Neural cell (in vitro differentiated cells): ENCODE data around the gene MAEA. TPM values are rescaled to one million over a fixed set of nuclear protein-coding genes. Genes with fewer than 3 reads are reported as not detected.

ENCODE experiments used
- H2AFZ ChIP-seq: fragments of 200-600, 300-800 bp; sonication (generic), shearing (Covaris generic); 2 replicates; pipeline ENCODE4 v1.6.0; 2014; ENCODE audit warnings: low read depth, mild to moderate bottlenecking, antibody characterized with exemption, low read length, moderate library complexity
- H3F3A ChIP-seq: fragments of 200-600 bp; shearing (Covaris generic); 2 replicates; pipeline ENCODE4 v1.6.1; 2016; ENCODE audit warnings: mild to moderate bottlenecking, moderate library complexity, mixed read lengths, antibody characterized with exemption, low read length; ENCODE audit not compliant: insufficient read depth, poor library complexity, severe bottlenecking
- H3K27ac ChIP-seq: fragments of 200-600, 300-800 bp; sonication (generic), shearing (Covaris generic); 2 replicates; pipeline ENCODE4 v1.5.1; 2014; ENCODE audit warnings: mild to moderate bottlenecking, low read length, moderate library complexity
- H3K27me3 ChIP-seq: fragments of 300-800, 200-600 bp; sonication (generic), shearing (Covaris generic); 2 replicates; pipeline ENCODE4 v1.6.0; 2014; ENCODE audit warnings: mild to moderate bottlenecking, low read depth, low read length, moderate library complexity; ENCODE audit not compliant: insufficient read depth
- H3K36me3 ChIP-seq: fragments of 300-800, 200-600 bp; sonication (generic), shearing (Covaris generic); 2 replicates; pipeline ENCODE4 v1.5.1; 2014; ENCODE audit warnings: mild to moderate bottlenecking, antibody characterized with exemption, low read length, moderate library complexity; ENCODE audit not compliant: insufficient read depth
- H3K4me2 ChIP-seq: fragments of 300-800, 200-600 bp; sonication (generic), shearing (Covaris generic); 2 replicates; pipeline ENCODE4 v1.6.0; 2014; ENCODE audit warnings: mild to moderate bottlenecking, low read length
- H3K4me3 ChIP-seq: fragments of 300-800, 200-600 bp; sonication (generic), shearing (Covaris generic); 2 replicates; pipeline ENCODE4 v1.5.1; 2014; ENCODE audit warnings: mild to moderate bottlenecking, low read length, moderate library complexity
- H3K79me2 ChIP-seq: fragments of 200-600 bp; shearing (Covaris generic); replicated peaks from 2 replicates; pipeline ENCODE4 v1.6.0; 2014; ENCODE audit warnings: mild to moderate bottlenecking, low read length, moderate library complexity; ENCODE audit not compliant: insufficient read depth
- H3K9ac ChIP-seq: fragments of 300-800, 200-600 bp; sonication (generic), shearing (Covaris generic); 2 replicates; pipeline ENCODE4 v1.6.1; 2016; ENCODE audit warnings: mild to moderate bottlenecking, low read length, mixed read lengths
- H3K9me2 ChIP-seq: fragments of 200-600 bp; shearing (Covaris generic); 2 replicates; pipeline ENCODE4 v1.6.1; 2016; ENCODE audit warnings: mild to moderate bottlenecking, low read length, mixed read lengths; ENCODE audit not compliant: insufficient read depth
- H3K9me3 ChIP-seq: fragments of 200-600, 300-800 bp; sonication (generic), shearing (Covaris generic); 2 replicates; pipeline ENCODE4 v1.6.1; 2016; ENCODE audit warnings: mild to moderate bottlenecking, mixed run types, low read length, moderate library complexity, mixed read lengths
- H4K20me1 ChIP-seq: fragments of 200-600 bp; shearing (Covaris generic); 2 replicates; pipeline ENCODE4 v1.6.1; 2016; ENCODE audit warnings: mild to moderate bottlenecking, mixed run types; ENCODE audit not compliant: insufficient read depth
- EP300 ChIP-seq: fragments of 450-650 bp; conservative IDR thresholded peaks from 2 replicates; pipeline ENCODE4 v1.6.1; 2014; ENCODE audit warnings: antibody characterized with exemption, mild to moderate bottlenecking, moderate library complexity; ENCODE audit not compliant: poor library complexity, severe bottlenecking
- EZH2 ChIP-seq: fragments of 200-600, 300-800 bp; shearing (Covaris generic), sonication (generic); IDR thresholded peaks from 2 replicates; pipeline ENCODE4 v1.6.1; 2014; ENCODE audit warnings: antibody characterized with exemption, low read length, borderline replicate concordance, mild to moderate bottlenecking; ENCODE audit not compliant: insufficient read depth, poor library complexity, severe bottlenecking
- MXI1 ChIP-seq: fragments of 450-650 bp; conservative IDR thresholded peaks from 2 replicates; pipeline ENCODE4 v1.6.1; 2014; ENCODE audit warnings: antibody characterized with exemption, mild to moderate bottlenecking; ENCODE audit not compliant: poor library complexity, severe bottlenecking
- POLR2AphosphoS5 ChIP-seq: IDR thresholded peaks from 2 replicates; pipeline ENCODE4 v1.6.1; 2012
- RAD21 ChIP-seq: fragments of 450-650 bp; conservative IDR thresholded peaks from 2 replicates; pipeline ENCODE4 v1.6.1; 2014; ENCODE audit warnings: antibody characterized with exemption, mild to moderate bottlenecking, moderate library complexity
- SMC3 ChIP-seq: fragments of 450-650 bp; conservative IDR thresholded peaks from 2 replicates; pipeline ENCODE4 v1.6.1; 2014; ENCODE audit warnings: antibody characterized with exemption, mild to moderate bottlenecking, moderate library complexity; ENCODE audit not compliant: poor library complexity
- TAF1 ChIP-seq: IDR thresholded peaks from 2 replicates; pipeline ENCODE4 v1.6.1; 2012; ENCODE audit warnings: low read depth
- polyA plus RNA-seq: library from polyadenylated mRNA; depleted of rRNA; stranded (reverse); fragments of >200 nt; gene quantifications from 2 replicates; pipeline ENCODE4 v1.2.3, GENCODE V29; 2014
- TF ChIP-seq, protein P1 (sequence below): fragments of 450-650 bp; IDR thresholded peaks from 2 replicates; pipeline ENCODE4 v1.5.1; 2014; ENCODE audit warnings: antibody characterized with exemption, mild to moderate bottlenecking, moderate library complexity; ENCODE audit not compliant: poor library complexity, severe bottlenecking
- TF ChIP-seq, protein P2 (sequence below): IDR thresholded peaks from 2 replicates; pipeline ENCODE4 v1.6.1; 2012; ENCODE audit warnings: borderline replicate concordance

MAEA gene
- polyA plus RNA-seq, 1 donor from 2014 or later: 106 TPM

DNA sequence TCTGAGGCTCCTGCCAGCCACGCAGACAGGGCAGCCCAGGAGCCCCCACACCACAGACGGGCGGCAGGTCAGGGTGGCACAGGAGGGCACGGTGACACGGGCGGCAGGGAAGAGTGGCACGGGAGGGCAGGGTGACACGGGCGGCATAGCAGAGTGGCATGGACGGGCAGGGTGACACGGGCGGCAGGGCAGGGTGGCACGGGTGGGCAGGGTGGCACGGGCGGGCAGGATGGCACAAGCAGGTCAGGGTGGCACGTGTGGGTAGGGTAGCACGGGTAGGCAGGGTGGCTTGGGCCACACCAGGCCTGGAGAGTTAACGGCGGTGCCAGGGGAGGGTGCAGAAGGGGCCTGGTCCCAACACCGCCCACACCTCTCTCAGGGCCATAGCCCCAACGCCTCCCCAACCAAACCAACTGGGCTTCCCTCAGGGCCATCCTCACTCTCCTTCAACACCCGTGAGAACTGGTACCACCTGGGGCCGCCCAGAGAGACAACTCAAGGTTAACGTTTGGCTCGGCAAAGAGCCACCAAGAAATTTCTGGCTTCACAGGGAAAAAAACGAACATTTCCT is 44.1 kb upstream of the MAEA start:
- Histone ChIP-seq H3K79me2 (peaks cover 67% of the 10 kb centered on the region), H2AFZ (no peak overlapping the region), H3K27ac (no peak overlapping the region), H3K9me2 (no peaks in the 10 kb centered on the region), H3K27me3 (no peaks in the 10 kb centered on the region), H3K36me3 (no peaks in the 10 kb centered on the region), H3K4me2 (no peak overlapping the region), H3K9me3 (no peaks in the 10 kb centered on the region), H3K4me3 (peak overlapping the region; percentile 96), H3K9ac (no peak overlapping the region), H4K20me1 (peaks cover 29% of the 10 kb centered on the region), H3F3A (peaks cover 7% of the 10 kb centered on the region)
- TF ChIP-seq EZH2 (no peak), RAD21 (no peak), POLR2AphosphoS5 (no peak), MXI1 (no peak), TAF1 (no peak)
- TF ChIP-seq, protein P1, sequence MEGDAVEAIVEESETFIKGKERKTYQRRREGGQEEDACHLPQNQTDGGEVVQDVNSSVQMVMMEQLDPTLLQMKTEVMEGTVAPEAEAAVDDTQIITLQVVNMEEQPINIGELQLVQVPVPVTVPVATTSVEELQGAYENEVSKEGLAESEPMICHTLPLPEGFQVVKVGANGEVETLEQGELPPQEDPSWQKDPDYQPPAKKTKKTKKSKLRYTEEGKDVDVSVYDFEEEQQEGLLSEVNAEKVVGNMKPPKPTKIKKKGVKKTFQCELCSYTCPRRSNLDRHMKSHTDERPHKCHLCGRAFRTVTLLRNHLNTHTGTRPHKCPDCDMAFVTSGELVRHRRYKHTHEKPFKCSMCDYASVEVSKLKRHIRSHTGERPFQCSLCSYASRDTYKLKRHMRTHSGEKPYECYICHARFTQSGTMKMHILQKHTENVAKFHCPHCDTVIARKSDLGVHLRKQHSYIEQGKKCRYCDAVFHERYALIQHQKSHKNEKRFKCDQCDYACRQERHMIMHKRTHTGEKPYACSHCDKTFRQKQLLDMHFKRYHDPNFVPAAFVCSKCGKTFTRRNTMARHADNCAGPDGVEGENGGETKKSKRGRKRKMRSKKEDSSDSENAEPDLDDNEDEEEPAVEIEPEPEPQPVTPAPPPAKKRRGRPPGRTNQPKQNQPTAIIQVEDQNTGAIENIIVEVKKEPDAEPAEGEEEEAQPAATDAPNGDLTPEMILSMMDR: no peak

DNA sequence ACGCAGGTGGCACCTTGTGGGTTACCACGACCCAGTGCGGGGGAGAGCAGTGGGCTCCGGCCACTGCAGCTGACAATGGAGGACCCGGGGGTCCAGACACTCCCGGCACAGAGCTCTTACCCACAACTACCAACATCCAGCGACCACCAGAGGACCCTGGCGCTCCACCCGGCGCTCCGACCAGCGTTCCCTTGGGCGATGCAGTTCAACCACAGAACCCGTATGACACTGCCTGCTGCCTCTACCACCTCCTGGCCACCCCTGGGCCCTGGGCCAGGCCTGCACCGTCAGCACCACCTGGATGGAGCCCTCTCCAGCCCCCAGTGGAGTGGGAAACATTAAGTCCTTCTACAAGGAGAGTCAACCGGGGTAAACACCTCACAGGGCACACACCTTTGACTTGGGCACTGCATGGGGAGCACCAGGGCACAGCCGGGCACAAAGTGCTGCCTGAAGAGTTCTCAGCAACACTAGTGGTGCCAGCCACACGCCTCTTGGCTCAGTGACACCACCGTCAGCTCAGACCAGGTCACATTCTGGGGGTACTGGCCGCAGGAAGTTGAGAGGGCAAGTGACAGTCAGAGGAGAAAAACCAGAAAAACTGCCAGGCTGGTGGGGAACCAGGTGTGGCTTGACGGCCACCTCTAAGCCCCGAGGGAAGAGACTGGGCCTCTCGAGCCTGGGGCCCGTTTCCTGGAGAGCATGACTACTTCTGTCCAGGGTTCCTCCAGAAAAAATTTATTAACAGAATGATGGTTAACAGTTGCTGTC is 43.4 kb upstream of the MAEA start:
- Histone ChIP-seq H3K27me3 (no peaks in the 10 kb centered on the region), H4K20me1 (peaks cover 29% of the 10 kb centered on the region), H3F3A (peaks cover 7% of the 10 kb centered on the region), H3K9me2 (no peaks in the 10 kb centered on the region), H3K9me3 (no peaks in the 10 kb centered on the region), H3K4me2 (peak overlapping the region; percentile 88), H3K9ac (peak overlapping the region; percentile 97), H3K27ac (no peak overlapping the region), H2AFZ (no peak overlapping the region), H3K79me2 (peaks cover 64% of the 10 kb centered on the region), H3K4me3 (peak overlapping the region; percentile 96), H3K36me3 (peaks cover 1% of the 10 kb centered on the region)
- TF ChIP-seq EP300: no peak
- TF ChIP-seq RAD21: no peak
- no peak for TF ChIP-seq POLR2AphosphoS5
- TF ChIP-seq SMC3: no peak
- TF ChIP-seq, protein P1: no peak
- no peak for TF ChIP-seq EZH2
- no peak for TF ChIP-seq TAF1
- TF ChIP-seq, protein P2, sequence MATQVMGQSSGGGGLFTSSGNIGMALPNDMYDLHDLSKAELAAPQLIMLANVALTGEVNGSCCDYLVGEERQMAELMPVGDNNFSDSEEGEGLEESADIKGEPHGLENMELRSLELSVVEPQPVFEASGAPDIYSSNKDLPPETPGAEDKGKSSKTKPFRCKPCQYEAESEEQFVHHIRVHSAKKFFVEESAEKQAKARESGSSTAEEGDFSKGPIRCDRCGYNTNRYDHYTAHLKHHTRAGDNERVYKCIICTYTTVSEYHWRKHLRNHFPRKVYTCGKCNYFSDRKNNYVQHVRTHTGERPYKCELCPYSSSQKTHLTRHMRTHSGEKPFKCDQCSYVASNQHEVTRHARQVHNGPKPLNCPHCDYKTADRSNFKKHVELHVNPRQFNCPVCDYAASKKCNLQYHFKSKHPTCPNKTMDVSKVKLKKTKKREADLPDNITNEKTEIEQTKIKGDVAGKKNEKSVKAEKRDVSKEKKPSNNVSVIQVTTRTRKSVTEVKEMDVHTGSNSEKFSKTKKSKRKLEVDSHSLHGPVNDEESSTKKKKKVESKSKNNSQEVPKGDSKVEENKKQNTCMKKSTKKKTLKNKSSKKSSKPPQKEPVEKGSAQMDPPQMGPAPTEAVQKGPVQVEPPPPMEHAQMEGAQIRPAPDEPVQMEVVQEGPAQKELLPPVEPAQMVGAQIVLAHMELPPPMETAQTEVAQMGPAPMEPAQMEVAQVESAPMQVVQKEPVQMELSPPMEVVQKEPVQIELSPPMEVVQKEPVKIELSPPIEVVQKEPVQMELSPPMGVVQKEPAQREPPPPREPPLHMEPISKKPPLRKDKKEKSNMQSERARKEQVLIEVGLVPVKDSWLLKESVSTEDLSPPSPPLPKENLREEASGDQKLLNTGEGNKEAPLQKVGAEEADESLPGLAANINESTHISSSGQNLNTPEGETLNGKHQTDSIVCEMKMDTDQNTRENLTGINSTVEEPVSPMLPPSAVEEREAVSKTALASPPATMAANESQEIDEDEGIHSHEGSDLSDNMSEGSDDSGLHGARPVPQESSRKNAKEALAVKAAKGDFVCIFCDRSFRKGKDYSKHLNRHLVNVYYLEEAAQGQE: no peak
- TF ChIP-seq MXI1: no peak
